ENCODE results near the gene NXNL1.

Gene NXNL1

DNA sequence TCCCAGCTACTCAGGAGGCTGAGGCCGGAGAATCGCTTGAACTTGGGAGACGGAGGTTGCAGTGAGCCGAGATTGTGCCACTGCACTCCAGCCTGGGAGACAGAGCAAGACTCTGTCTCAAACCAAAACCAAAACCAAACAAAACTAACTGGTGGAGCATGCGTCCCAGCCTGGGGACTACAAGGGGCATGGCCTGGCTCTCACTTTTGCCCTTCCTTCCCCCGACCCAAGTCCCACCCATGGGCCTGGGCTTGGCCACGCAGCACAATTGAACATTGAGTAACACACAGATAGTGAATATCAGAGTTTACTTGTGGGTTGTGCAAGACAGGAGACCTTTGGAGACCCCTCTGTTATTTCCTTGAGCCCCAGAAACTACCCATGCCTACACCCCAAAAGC is 25.5 kb downstream of the NXNL1 start (continued):
- TF ChIP-seq, protein P1, sequence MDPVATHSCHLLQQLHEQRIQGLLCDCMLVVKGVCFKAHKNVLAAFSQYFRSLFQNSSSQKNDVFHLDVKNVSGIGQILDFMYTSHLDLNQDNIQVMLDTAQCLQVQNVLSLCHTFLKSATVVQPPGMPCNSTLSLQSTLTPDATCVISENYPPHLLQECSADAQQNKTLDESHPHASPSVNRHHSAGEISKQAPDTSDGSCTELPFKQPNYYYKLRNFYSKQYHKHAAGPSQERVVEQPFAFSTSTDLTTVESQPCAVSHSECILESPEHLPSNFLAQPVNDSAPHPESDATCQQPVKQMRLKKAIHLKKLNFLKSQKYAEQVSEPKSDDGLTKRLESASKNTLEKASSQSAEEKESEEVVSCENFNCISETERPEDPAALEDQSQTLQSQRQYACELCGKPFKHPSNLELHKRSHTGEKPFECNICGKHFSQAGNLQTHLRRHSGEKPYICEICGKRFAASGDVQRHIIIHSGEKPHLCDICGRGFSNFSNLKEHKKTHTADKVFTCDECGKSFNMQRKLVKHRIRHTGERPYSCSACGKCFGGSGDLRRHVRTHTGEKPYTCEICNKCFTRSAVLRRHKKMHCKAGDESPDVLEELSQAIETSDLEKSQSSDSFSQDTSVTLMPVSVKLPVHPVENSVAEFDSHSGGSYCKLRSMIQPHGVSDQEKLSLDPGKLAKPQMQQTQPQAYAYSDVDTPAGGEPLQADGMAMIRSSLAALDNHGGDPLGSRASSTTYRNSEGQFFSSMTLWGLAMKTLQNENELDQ (tag by site-specific recombination; IDR thresholded peaks at IDR 0.05; ENCODE audit: low read depth): no peak
- TF ChIP-seq ZNF23 (tag by site-specific recombination; IDR thresholded peaks at IDR 0.05; ENCODE audit: borderline replicate concordance) (no peak), ZNF549 (tag by site-specific recombination; IDR thresholded peaks at IDR 0.05) (no peak), ZNF654 (tag by site-specific recombination; IDR thresholded peaks at IDR 0.05; ENCODE audit: low read depth) (no peak), ZNF571 (tag by site-specific recombination; IDR thresholded peaks at IDR 0.05) (no peak), ZNF16 (tag by site-specific recombination; IDR thresholded peaks at IDR 0.05; ENCODE audit: low read depth) (no peak), ZNF366 (tag by site-specific recombination; conservative IDR thresholded peaks at IDR 0.05) (no peak), ZNF324 (tag by site-specific recombination; IDR thresholded peaks at IDR 0.05) (no peak), ZXDB (tag by site-specific recombination; IDR thresholded peaks at IDR 0.05) (no peak), ZNF2 (tag by site-specific recombination; IDR thresholded peaks at IDR 0.05) (no peak)
- TF ChIP-seq, protein P2, sequence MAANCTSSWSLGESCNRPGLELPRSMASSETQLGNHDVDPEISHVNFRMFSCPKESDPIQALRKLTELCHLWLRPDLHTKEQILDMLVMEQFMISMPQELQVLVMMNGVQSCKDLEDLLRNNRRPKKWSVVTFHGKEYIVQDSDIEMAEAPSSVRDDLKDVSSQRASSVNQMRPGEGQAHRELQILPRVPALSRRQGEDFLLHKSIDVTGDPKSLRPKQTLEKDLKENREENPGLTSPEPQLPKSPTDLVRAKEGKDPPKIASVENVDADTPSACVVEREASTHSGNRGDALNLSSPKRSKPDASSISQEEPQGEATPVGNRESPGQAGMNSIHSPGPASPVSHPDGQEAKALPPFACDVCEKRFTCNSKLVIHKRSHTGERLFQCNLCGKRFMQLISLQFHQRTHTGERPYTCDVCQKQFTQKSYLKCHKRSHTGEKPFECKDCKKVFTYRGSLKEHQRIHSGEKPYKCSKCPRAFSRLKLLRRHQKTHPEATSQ (tag by site-specific recombination; IDR thresholded peaks at IDR 0.05): no peak

DNA sequence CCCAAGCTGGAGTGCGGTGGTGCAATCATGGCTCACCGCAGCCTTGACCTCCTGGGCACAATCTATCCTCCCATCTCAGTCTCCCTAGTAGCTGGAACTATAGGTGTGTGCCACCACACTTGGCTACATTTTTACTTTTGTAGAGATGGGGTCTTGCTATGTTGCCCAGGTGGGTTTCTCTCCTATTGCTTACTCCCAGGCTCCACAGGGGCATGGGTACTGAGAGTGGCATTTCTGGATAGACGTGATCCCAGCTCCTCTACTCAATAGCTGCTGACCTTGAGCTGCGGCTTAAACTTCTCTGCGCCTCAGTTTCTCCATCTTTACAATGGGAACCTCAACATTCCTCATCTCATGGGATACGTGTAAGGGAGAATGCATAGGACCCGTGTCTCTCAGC is 29.3 kb downstream of the NXNL1 start:
- H3K36me3 ChIP-seq (ENCODE audit: control insufficient read depth in 2 of 2, insufficient read depth in 1 of 2, low read length in 2 of 2): peaks cover 0 to 7% of the 10 kb centered on the region in 2 experiments; a peak in 2 of 3 replicates
- no peak overlapping the region for H3K4me3 ChIP-seq (ENCODE audit: low read depth, low read length)
- no peak overlapping the region for H3K27ac ChIP-seq (ENCODE audit: extremely low read depth, low read depth, low read length)
- H3K4me1 ChIP-seq (ENCODE audit: control insufficient read depth, insufficient read depth, low read length): no peaks in the 10 kb centered on the region
- H3K9me3 ChIP-seq (ENCODE audit: control insufficient read depth, insufficient read depth, low read depth, low read length): no peaks in the 10 kb centered on the region
- TF ChIP-seq, protein P3, sequence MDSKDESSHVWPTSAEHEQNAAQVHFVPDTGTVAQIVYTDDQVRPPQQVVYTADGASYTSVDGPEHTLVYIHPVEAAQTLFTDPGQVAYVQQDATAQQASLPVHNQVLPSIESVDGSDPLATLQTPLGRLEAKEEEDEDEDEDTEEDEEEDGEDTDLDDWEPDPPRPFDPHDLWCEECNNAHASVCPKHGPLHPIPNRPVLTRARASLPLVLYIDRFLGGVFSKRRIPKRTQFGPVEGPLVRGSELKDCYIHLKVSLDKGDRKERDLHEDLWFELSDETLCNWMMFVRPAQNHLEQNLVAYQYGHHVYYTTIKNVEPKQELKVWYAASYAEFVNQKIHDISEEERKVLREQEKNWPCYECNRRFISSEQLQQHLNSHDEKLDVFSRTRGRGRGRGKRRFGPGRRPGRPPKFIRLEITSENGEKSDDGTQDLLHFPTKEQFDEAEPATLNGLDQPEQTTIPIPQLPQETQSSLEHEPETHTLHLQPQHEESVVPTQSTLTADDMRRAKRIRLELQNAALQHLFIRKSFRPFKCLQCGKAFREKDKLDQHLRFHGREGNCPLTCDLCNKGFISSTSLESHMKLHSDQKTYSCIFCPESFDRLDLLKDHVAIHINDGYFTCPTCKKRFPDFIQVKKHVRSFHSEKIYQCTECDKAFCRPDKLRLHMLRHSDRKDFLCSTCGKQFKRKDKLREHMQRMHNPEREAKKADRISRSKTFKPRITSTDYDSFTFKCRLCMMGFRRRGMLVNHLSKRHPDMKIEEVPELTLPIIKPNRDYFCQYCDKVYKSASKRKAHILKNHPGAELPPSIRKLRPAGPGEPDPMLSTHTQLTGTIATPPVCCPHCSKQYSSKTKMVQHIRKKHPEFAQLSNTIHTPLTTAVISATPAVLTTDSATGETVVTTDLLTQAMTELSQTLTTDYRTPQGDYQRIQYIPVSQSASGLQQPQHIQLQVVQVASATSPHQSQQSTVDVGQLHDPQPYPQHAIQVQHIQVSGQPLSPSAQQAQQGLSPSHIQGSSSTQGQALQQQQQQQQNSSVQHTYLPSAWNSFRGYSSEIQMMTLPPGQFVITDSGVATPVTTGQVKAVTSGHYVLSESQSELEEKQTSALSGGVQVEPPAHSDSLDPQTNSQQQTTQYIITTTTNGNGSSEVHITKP (tag by site-specific recombination; IDR thresholded peaks at IDR 0.05): no peak
- peak; percentile 89 for TF ChIP-seq ZNF121 (tag by site-specific recombination; IDR thresholded peaks at IDR 0.05)
- ChIA-PET POLR2A (no interaction called here), CTCF (interaction anchor here (0.7 kb wide), 1 partner anchor 36 kb away, joined by 3 read pairs; no protein-coding TSS in a partner anchor)

DNA sequence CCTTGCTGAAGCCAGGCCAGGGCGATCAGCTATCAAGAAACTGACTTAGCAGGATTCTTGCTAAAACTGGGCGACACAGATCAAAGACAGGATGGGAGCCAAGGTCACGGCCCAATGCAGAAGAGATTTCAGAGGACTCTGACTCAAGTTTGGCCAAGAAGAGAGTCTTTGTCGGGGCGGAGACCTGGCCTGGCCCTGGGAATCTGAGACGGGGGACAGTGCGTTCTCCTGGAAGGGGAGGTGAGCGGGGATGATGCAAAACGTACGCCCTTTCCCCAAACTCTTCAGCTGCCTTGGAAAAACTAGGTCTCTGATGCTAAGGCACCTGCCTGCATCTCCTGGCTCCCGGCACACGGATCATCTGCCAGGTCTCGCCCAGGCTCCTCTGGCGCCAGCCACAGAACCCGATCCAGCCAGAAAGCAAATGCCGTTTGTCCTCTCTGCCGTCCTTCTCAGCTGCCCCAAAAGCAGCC is 31.0 kb downstream of the NXNL1 start:
- H3K27ac ChIP-seq (ENCODE audit: extremely low read depth, low read depth, low read length): no peak overlapping the region
- H3K9me3 ChIP-seq (ENCODE audit: control insufficient read depth, insufficient read depth, low read depth, low read length): no peaks in the 10 kb centered on the region
- H3K4me3 ChIP-seq (ENCODE audit: low read depth, low read length): no peak overlapping the region
- POLR2A ChIA-PET: interaction anchor here (0.9 to 1.6 kb wide), 2 partner anchors 10 to 176 kb away, joined by 5 to 9 read pairs; partner anchors contain the start of gene MVB12A
- TF ChIP-seq ZNF274 (IDR thresholded peaks at IDR 0.05; ENCODE audit: low read length) (no peak), ZNF274 (tag by site-specific recombination; IDR thresholded peaks at IDR 0.05; ENCODE audit: borderline replicate concordance) (no peak), ZNF324 (tag by site-specific recombination; IDR thresholded peaks at IDR 0.05) (no peak), ZBTB20 (tag by site-specific recombination; IDR thresholded peaks at IDR 0.05) (no peak), KLF16 (tag by site-specific recombination; IDR thresholded peaks at IDR 0.05) (no peak), ZNF791 (tag by site-specific recombination; IDR thresholded peaks at IDR 0.05) (no peak), SALL2 (tag by site-specific recombination; IDR thresholded peaks at IDR 0.05; ENCODE audit: borderline replicate concordance) (no peak), ZBTB1 (tag by site-specific recombination; IDR thresholded peaks at IDR 0.05) (no peak)
- TF ChIP-seq, protein P2 (tag by site-specific recombination; IDR thresholded peaks at IDR 0.05): no peak
- TF ChIP-seq, protein P4, sequence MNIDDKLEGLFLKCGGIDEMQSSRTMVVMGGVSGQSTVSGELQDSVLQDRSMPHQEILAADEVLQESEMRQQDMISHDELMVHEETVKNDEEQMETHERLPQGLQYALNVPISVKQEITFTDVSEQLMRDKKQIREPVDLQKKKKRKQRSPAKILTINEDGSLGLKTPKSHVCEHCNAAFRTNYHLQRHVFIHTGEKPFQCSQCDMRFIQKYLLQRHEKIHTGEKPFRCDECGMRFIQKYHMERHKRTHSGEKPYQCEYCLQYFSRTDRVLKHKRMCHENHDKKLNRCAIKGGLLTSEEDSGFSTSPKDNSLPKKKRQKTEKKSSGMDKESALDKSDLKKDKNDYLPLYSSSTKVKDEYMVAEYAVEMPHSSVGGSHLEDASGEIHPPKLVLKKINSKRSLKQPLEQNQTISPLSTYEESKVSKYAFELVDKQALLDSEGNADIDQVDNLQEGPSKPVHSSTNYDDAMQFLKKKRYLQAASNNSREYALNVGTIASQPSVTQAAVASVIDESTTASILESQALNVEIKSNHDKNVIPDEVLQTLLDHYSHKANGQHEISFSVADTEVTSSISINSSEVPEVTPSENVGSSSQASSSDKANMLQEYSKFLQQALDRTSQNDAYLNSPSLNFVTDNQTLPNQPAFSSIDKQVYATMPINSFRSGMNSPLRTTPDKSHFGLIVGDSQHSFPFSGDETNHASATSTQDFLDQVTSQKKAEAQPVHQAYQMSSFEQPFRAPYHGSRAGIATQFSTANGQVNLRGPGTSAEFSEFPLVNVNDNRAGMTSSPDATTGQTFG (tag by site-specific recombination; IDR thresholded peaks at IDR 0.05; ENCODE audit: borderline replicate concordance): no peak
- CTCF ChIA-PET: interaction anchor here (0.6 to 1.8 kb wide), 7 partner anchors 12 to 1243 kb away, joined by 3 to 7 read pairs (median 3); partner anchors contain the start of gene CCDC194
- 0 out of 2 replicates have a peak, but pooled peaks cover 2% of the 10 kb centered on the region for H3K4me1 ChIP-seq (ENCODE audit: control insufficient read depth, insufficient read depth, low read length)
- no peaks in the 10 kb centered on the region; a peak in 1 of 3 replicates for H3K36me3 ChIP-seq (ENCODE audit: control insufficient read depth in 2 of 2, insufficient read depth in 1 of 2, low read length in 2 of 2)

Measured in HEK293 (cell line).